Endothelial cell of umbilical vein (primary cell): ENCODE results near the gene ME3. TPM values are rescaled to one million over a fixed set of nuclear protein-coding genes. Genes with fewer than 3 reads are reported as not detected.

Source experiments
- BruUV-seq: library from RNA; stranded (reverse); fragments of 400-500 nt; replicated peaks from 2 replicates; lab custom pipeline; 2021; lab: Mats Ljungman, UMichigan
- CTCF ChIA-PET: fragments of 300-600, 350-600 bp; sonication (Branson Sonifier 250); formaldehyde crosslinking; loops from one replicate; lab custom pipeline; 2021; ENCODE audit warnings: antibody characterized with exemption, inconsistent platforms; lab: Charles Lee
- POLR2A ChIA-PET: fragments of 300-600, 350-600 bp; sonication (Branson Sonifier 250); formaldehyde crosslinking; loops from one replicate; lab custom pipeline; 2021; ENCODE audit warnings: antibody characterized with exemption, inconsistent platforms; lab: Charles Lee
- DNase-seq: peaks from one replicate; pipeline ENCODE4 v3.0.0-alpha.2; 2011; ENCODE audit warnings: low read depth, low spot score
- FAIRE-seq: peaks from 2 replicates; lab custom pipeline; 2011; peaks lifted over from hg19 to GRCh38; lab: Jason Lieb, UNC
- H2AFZ ChIP-seq: 2 replicates; pipeline ENCODE4 v1.6.0; 2012; ENCODE audit warnings: low read depth, low read length, control low read depth, inconsistent platforms
- H3K27ac ChIP-seq: 2 replicates; pipeline ENCODE4 v1.5.1; 2011; ENCODE audit warnings: low read depth, mild to moderate bottlenecking, control low read depth, low read length, moderate library complexity; ENCODE audit not compliant: insufficient read depth
- H3K27me3 ChIP-seq, 2 experiments: 2 replicates each; pipeline versions ENCODE4 v1.6.0 to v1.6.1; 2011; ENCODE audit warnings: low read length in 2 of 2, mixed read lengths in 1 of 2; ENCODE audit not compliant: control insufficient read depth in 2 of 2, insufficient read depth in 2 of 2
- H3K36me3 ChIP-seq, 2 experiments: 2 replicates in 1 of 2; 3 replicates in 1 of 2; pipeline ENCODE4 v1.5.1; 2011; ENCODE audit warnings: low read length in 2 of 2, mild to moderate bottlenecking in 1 of 2, moderate library complexity in 1 of 2; ENCODE audit not compliant: control insufficient read depth in 2 of 2, insufficient read depth in 2 of 2; ENCODE audit errors: extremely low read depth in 1 of 2
- H3K4me1 ChIP-seq: 3 replicates; pipeline ENCODE4 v1.5.1; 2011; ENCODE audit warnings: mild to moderate bottlenecking, low read length; ENCODE audit not compliant: control insufficient read depth, insufficient read depth; ENCODE audit errors: extremely low read depth
- H3K4me2 ChIP-seq: 2 replicates; pipeline ENCODE4 v1.6.1; 2011; ENCODE audit warnings: low read length, control low read depth, mixed read lengths; ENCODE audit not compliant: insufficient read depth
- H3K4me3 ChIP-seq, 3 experiments: fragments of 200-600 bp in 1 of 3; sonication (generic), shearing (Covaris generic) in 1 of 3; replicated peaks in 1 of 3; 2 replicates each; pipeline ENCODE4 v1.5.1; 2011 to 2016; ENCODE audit warnings: control low read depth in 3 of 3, low read length in 3 of 3, mild to moderate bottlenecking in 2 of 3, inconsistent platforms in 1 of 3, low read depth in 1 of 3, moderate library complexity in 1 of 3; ENCODE audit not compliant: insufficient read depth in 1 of 3
- H3K79me2 ChIP-seq: 2 replicates; pipeline ENCODE4 v1.6.0; 2012; ENCODE audit warnings: low read length, inconsistent platforms; ENCODE audit not compliant: control insufficient read depth, insufficient read depth
- H3K9ac ChIP-seq: replicated peaks from 2 replicates; pipeline ENCODE3; 2011; ENCODE audit warnings: low read length, control low read depth; ENCODE audit not compliant: insufficient read depth; ENCODE audit errors: extremely low read depth
- H3K9me1 ChIP-seq: replicated peaks from 3 replicates; pipeline ENCODE4 v1.6.0; 2011; ENCODE audit warnings: mild to moderate bottlenecking, low read length; ENCODE audit not compliant: control insufficient read depth, insufficient read depth; ENCODE audit errors: extremely low read depth
- H3K9me3 ChIP-seq: replicated peaks from 2 replicates; pipeline ENCODE4 v1.5.1; 2012; ENCODE audit warnings: low read length, inconsistent platforms; ENCODE audit not compliant: control insufficient read depth, insufficient read depth
- H4K20me1 ChIP-seq: replicated peaks from 2 replicates; pipeline ENCODE3; 2011; ENCODE audit warnings: mild to moderate bottlenecking, low read length; ENCODE audit not compliant: control insufficient read depth, insufficient read depth; ENCODE audit errors: extremely low read depth
- EZH2 ChIP-seq: IDR thresholded peaks from 2 replicates; pipeline ENCODE4 v1.6.1; 2012; ENCODE audit warnings: borderline replicate concordance, low read depth, mild to moderate bottlenecking, moderate library complexity, low read length, inconsistent platforms; ENCODE audit not compliant: severe bottlenecking
- FOS ChIP-seq: IDR thresholded peaks from 2 replicates; pipeline ENCODE4 v1.6.1; 2011; ENCODE audit warnings: mild to moderate bottlenecking, low read length, moderate library complexity, borderline replicate concordance; ENCODE audit not compliant: insufficient read depth
- GATA2 ChIP-seq: IDR thresholded peaks from 2 replicates; pipeline ENCODE4 v1.7.0; 2011; ENCODE audit warnings: low read depth, mild to moderate bottlenecking, moderate library complexity, mixed read lengths, low read length; ENCODE audit not compliant: insufficient read length, insufficient read depth
- JUN ChIP-seq: IDR thresholded peaks from 2 replicates; pipeline ENCODE4 v1.6.1; 2011; ENCODE audit warnings: borderline replicate concordance, low read depth; ENCODE audit not compliant: insufficient read length, insufficient read depth
- MYC ChIP-seq: IDR thresholded peaks from one replicate; pipeline ENCODE4 v1.6.1; 2011; ENCODE audit warnings: mild to moderate bottlenecking, low read depth, low read length
- POLR2A ChIP-seq: IDR thresholded peaks from 2 replicates; pipeline ENCODE4 v1.6.1; 2012; ENCODE audit warnings: low read depth, mild to moderate bottlenecking, control low read depth, low read length
- POLR2AphosphoS5 ChIP-seq: IDR thresholded peaks from 2 replicates; pipeline ENCODE4 v1.6.1; 2012; ENCODE audit warnings: low read depth, mild to moderate bottlenecking, control low read depth, low read length, moderate library complexity; ENCODE audit not compliant: insufficient read depth
- dilution Hi-C: fragments of 300-500 bp; cut with MboI; formaldehyde crosslinking; loops from one replicate; pipeline ENCODE4 v1.15.0; 2019; ENCODE audit warnings: low sequenced_read_pairs; ENCODE audit not compliant: extremely low pct_ligation_motif_present
- intact Hi-C: fragments of 100-400 bp; cut with micrococcal nuclease; formaldehyde crosslinking; loops from one replicate; pipeline ENCODE4 v1.10.0; 2022
- polyA plus RNA-seq, 4 experiments: library from polyadenylated mRNA; depleted of rRNA in 3 of 4; stranded (reverse) in 3 of 4; unstranded in 1 of 4; fragments of >200 nt; gene quantifications; 2 replicates each; pipeline versions ENCODE4 v1.2.1 to v1.2.3, GENCODE V29; 2011 to 2012; ENCODE audit warnings: missing spikeins in 1 of 4
- total RNA-seq: library from RNA; stranded (reverse); gene quantifications from 2 replicates; pipeline ENCODE4 v1.2.3, GENCODE V29; 2021
- TF ChIP-seq, protein P1 (sequence below), 2 donors: IDR thresholded peaks; 1 replicate in 1 of 2; 2 replicates in 1 of 2; pipeline ENCODE4 v1.5.1; 2011; ENCODE audit warnings: low read length in 2 of 2, mild to moderate bottlenecking in 2 of 2, moderate library complexity in 2 of 2, control low read depth in 1 of 2, inconsistent platforms in 1 of 2, low read depth in 1 of 2; ENCODE audit not compliant: insufficient read depth in 1 of 2; ENCODE audit errors: extremely low read depth in 1 of 2
- TF ChIP-seq, protein P2 (sequence below): IDR thresholded peaks from 2 replicates; pipeline ENCODE4 v1.6.1; 2011; ENCODE audit not compliant: insufficient read depth, insufficient read length

ME3 gene
- total and polyA plus RNA-seq, 2 donors (not counting 3 experiments of a cell fraction or from before 2014, with no cell fraction given): 26.9 to 30.4 TPM

DNA sequence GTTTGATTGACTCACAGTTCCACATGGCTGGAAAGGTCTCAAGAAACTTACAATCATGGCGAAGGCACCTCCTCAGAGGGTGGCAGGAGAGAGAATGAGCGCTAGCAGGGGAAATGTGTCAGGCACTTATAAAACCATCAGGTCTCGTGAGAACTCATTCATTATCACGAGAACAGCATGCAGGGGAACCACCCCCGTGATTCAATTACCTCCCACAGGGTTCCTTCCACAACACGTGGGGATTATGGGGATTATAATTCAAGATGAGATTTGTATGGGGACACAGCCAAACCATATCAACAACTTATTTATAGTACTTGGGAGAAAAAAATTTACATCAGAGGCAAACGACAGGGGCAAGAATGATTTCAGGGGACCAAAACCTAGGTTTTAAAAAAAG is 3.0 kb downstream of the ME3 start:
- Histone ChIP-seq H3K9ac (no peak overlapping the region), H3K4me1 (peaks cover 25% of the 10 kb centered on the region), H4K20me1 (no peaks in the 10 kb centered on the region), H3K27ac (no peak overlapping the region), H3K4me3 (no peak overlapping the region), H3K9me3 (no peaks in the 10 kb centered on the region), H3K4me2 (no peak overlapping the region), H3K79me2 (peaks cover 21% of the 10 kb centered on the region), H3K27me3 (no peaks in the 10 kb centered on the region), H2AFZ (no peak overlapping the region), H3K36me3 (no peaks in the 10 kb centered on the region), H3K9me1 (no peaks in the 10 kb centered on the region)
- no TSS peak for BruUV-seq
- TF ChIP-seq EZH2 (no peak), FOS (no peak)
- TF ChIP-seq, protein P1, sequence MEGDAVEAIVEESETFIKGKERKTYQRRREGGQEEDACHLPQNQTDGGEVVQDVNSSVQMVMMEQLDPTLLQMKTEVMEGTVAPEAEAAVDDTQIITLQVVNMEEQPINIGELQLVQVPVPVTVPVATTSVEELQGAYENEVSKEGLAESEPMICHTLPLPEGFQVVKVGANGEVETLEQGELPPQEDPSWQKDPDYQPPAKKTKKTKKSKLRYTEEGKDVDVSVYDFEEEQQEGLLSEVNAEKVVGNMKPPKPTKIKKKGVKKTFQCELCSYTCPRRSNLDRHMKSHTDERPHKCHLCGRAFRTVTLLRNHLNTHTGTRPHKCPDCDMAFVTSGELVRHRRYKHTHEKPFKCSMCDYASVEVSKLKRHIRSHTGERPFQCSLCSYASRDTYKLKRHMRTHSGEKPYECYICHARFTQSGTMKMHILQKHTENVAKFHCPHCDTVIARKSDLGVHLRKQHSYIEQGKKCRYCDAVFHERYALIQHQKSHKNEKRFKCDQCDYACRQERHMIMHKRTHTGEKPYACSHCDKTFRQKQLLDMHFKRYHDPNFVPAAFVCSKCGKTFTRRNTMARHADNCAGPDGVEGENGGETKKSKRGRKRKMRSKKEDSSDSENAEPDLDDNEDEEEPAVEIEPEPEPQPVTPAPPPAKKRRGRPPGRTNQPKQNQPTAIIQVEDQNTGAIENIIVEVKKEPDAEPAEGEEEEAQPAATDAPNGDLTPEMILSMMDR (IDR thresholded peaks at IDR 0.05; ENCODE audit: extremely low read depth in 1 of 2, insufficient read depth in 1 of 2, low read depth in 1 of 2, low read length in 2 of 2): no peak
- CTCF ChIA-PET: interaction anchor here (2.0 to 3.4 kb wide), 2 partner anchors 9 to 130 kb away, joined by 5 to 16 read pairs; partner anchors contain the start of gene PRSS23
- dilution Hi-C loops (no loop called here), intact Hi-C loops (no loop called here)
- no peak for FAIRE-seq
- DNase-seq: no peak
- POLR2A ChIA-PET: no interaction called here

DNA sequence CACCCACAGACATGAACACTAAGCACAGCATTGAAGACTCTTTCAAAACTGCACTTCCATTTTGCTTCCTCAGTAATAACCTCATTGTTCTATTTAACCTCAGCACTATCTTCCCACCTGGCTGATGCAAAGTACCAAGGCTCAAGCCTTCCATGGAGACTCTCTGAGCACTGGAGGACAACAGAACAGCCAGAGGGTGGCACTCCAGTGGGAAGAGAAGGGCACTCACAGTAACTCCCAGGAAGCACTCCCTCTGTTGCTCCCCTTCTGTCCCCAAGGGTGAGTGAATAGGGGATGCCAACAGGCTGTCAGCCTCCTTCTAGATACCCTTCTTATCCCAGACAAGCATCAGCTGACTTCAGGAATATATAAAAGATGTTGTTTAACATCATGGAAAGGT is 3.5 kb downstream of the ME3 start:
- Histone ChIP-seq H3K4me2 (no peak overlapping the region), H4K20me1 (no peaks in the 10 kb centered on the region), H3K27me3 (no peaks in the 10 kb centered on the region), H3K9me1 (no peaks in the 10 kb centered on the region), H3K36me3 (no peaks in the 10 kb centered on the region), H3K4me1 (peaks cover 25% of the 10 kb centered on the region), H3K9me3 (no peaks in the 10 kb centered on the region), H3K27ac (no peak overlapping the region), H3K79me2 (peaks cover 21% of the 10 kb centered on the region), H3K4me3 (no peak overlapping the region), H3K9ac (no peak overlapping the region), H2AFZ (no peak overlapping the region)
- ChIA-PET CTCF (no interaction called here), POLR2A (no interaction called here)
- no TSS peak for BruUV-seq
- dilution Hi-C loops (no loop called here), intact Hi-C loops (no loop called here)
- TF ChIP-seq, protein P2, sequence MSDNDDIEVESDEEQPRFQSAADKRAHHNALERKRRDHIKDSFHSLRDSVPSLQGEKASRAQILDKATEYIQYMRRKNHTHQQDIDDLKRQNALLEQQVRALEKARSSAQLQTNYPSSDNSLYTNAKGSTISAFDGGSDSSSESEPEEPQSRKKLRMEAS: no peak
- TF ChIP-seq, protein P1 (IDR thresholded peaks at IDR 0.05; ENCODE audit: extremely low read depth in 1 of 2, insufficient read depth in 1 of 2, low read depth in 1 of 2, low read length in 2 of 2): no peak
- TF ChIP-seq POLR2AphosphoS5 (no peak), GATA2 (no peak), POLR2A (no peak), JUN (no peak), FOS (no peak), MYC (no peak), EZH2 (no peak)
- FAIRE-seq: no peak
- no peak for DNase-seq
